HG03558 (cell line): ENCODE data around the gene MMRN1.

Source experiments
- ATAC-seq: cut with Tn5 transposase; IDR thresholded peaks from one replicate; pipeline ENCODE4 v1.9.1; 2021; ENCODE audit warnings: moderate number of reproducible peaks; ENCODE audit not compliant: unreplicated experiment; ENCODE audit errors: extremely low read depth

Gene MMRN1

GRCh38 chr4:89995006-89995405, 100.4 kb downstream of the MMRN1 start:
- no peak for ATAC-seq

DNA sequence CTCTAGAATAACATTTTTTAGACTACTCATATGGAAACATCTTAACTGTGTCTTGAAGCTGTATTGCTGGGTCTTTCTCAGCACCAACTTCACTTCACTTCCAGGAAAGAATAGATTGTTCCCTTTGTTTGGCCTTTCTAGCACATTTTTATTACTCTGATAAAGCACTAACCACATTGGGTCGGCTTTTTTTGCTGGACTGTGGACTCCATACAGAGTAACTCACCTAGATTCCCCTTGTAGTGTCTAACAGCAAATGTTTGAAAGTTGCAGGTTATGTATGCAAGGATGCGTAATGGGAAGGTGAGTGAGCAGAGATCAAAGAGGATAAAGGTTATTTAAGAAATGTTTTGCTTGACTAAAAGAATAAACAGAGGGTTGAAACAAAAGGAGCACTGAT, 101.2 kb downstream of the MMRN1 start:
- ATAC-seq, result no peak

DNA sequence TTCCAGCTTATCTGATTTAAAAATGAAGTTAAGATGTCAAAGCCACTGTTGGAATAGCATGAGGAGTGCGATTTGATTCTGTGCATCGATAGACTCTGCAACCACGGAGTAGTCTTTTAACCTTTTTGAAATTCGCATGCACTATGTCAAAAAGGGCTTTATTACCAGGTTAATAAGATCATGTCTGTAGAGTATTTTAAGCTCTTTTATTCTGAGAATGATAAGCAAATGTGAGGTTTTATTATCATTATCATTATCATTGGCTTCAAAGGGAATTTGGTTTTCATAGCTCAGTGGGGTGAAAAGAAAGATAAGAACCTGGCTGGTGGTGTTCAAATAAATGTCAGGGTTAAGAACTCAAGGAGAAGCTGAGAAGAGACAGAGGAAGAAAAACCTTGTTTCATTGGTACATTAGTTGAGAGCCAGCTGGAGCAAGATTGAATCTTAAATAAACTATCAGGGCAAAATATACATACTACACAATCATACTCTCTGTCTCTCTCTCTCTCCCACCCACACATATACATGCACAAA, 102.6 kb downstream of the MMRN1 start:
- ATAC-seq, result no peak

DNA sequence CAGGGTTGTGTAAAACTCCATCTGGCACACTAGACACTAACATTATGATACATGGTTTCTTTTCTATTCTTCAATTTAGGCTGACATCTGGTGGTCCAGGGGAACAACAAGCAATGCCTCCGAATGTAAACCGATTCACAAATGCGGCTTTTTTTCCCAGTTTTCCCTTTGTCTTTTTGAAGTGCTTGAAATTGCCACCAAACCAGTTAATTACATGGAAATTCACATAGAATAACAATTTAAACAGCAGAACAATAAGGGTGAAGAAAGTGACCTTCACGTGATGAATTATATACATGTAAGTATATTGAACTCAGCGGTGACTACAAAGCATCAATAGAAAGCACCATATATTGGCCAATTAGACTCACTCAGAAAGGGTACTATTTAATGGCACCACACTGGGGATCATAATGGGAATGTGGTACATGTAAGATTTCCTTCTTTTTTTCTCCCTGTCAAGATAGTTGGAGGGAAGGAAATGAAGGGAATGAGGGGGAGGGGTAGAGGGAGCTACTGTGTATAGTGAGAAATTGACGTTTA, 103.9 kb downstream of the MMRN1 start:
- ATAC-seq, result no peak

GRCh38 chr4:90001023-90001422, 106.4 kb downstream of the MMRN1 start:
- ATAC-seq, result no peak

DNA sequence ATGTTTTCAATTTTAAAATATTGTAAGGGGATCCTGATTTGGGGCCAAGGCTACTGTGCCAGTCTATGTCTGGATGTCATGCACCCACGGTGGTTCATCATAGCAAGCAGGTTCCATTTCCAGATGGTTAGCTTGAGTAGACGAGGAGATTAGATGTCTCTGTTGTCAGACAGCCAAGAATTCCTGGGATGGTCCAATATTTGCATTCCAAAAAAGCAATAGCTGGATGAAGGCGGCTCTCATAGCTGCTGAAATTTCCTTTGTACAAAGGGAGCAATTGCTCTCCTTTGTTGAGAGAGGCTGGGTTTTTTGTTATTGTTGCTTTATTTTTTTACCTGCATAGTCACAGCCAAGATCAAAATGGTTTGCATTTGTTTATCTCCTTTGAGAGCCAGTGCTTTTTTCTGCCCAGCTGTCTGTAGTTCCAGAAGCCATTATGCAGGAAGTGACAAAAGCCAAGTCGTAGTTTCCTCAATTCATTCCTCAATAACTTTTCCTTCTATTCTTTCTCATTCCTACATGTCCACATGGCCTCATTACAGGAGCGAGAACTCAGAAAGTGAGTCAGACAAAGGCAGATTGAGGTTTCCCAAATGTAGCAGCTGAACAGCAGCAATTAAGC, 107.9 kb downstream of the MMRN1 start:
- ATAC-seq, result no peak
